MM.1S (cell line): ENCODE results near the gene MANEAL.

Source experiments
- DNase-seq: peaks from one replicate; pipeline ENCODE4 v3.0.0-alpha.2; 2015
- H2AFZ ChIP-seq: fragments of 300-600 bp; sonication (generic); 2 replicates; pipeline ENCODE4 v1.6.0; 2016; ENCODE audit warnings: antibody characterized with exemption, low read length
- H3F3A ChIP-seq: fragments of 300-600 bp; sonication (generic); 2 replicates; pipeline ENCODE4 v1.6.1; 2016; ENCODE audit warnings: mild to moderate bottlenecking, antibody characterized with exemption, low read length, moderate library complexity, mixed read lengths; ENCODE audit not compliant: insufficient read depth
- H3K27ac ChIP-seq: fragments of 300-600 bp; sonication (generic); 2 replicates; pipeline ENCODE4 v1.5.1; 2016; ENCODE audit warnings: mild to moderate bottlenecking, low read length
- H3K27me3 ChIP-seq: fragments of 300-600 bp; sonication (generic); replicated peaks from 2 replicates; pipeline ENCODE4 v1.6.0; 2016; ENCODE audit warnings: low read length; ENCODE audit not compliant: insufficient read depth
- H3K36me3 ChIP-seq: fragments of 300-600 bp; sonication (generic); replicated peaks from 2 replicates; pipeline ENCODE4 v1.6.1; 2016; ENCODE audit warnings: mild to moderate bottlenecking, low read length, mixed read lengths; ENCODE audit not compliant: insufficient read depth
- H3K4me1 ChIP-seq: fragments of 300-600 bp; sonication (generic); 2 replicates; pipeline ENCODE4 v1.6.1; 2016; ENCODE audit warnings: low read length, mixed read lengths
- H3K4me2 ChIP-seq: fragments of 300-600 bp; sonication (generic); 2 replicates; pipeline ENCODE4 v1.6.0; 2016; ENCODE audit warnings: low read depth, low read length
- H3K4me3 ChIP-seq: fragments of 300-600 bp; sonication (generic); 2 replicates; pipeline ENCODE4 v1.5.1; 2016; ENCODE audit warnings: low read length, mixed read lengths
- H3K79me2 ChIP-seq: fragments of 300-600 bp; sonication (generic); 2 replicates; pipeline ENCODE4 v1.6.1; 2016; ENCODE audit warnings: mixed run types, low read length, mixed read lengths
- H3K9ac ChIP-seq: fragments of 300-600 bp; sonication (generic); 2 replicates; pipeline ENCODE4 v1.6.1; 2016; ENCODE audit warnings: low read length, mixed read lengths
- H3K9me2 ChIP-seq: fragments of 300-600 bp; sonication (generic); replicated peaks from 2 replicates; pipeline ENCODE4 v1.6.1; 2016; ENCODE audit warnings: mild to moderate bottlenecking, low read length, mixed read lengths; ENCODE audit not compliant: insufficient read depth
- H3K9me3 ChIP-seq: fragments of 300-600 bp; sonication (generic); replicated peaks from 2 replicates; pipeline ENCODE4 v1.6.1; 2016; ENCODE audit warnings: mild to moderate bottlenecking, low read length, mixed read lengths; ENCODE audit not compliant: insufficient read depth
- H4K20me1 ChIP-seq: fragments of 300-600 bp; sonication (generic); 2 replicates; pipeline ENCODE4 v1.6.1; 2016; ENCODE audit warnings: mild to moderate bottlenecking, low read length, moderate library complexity, mixed read lengths; ENCODE audit not compliant: insufficient read depth
- EZH2 ChIP-seq: fragments of 300-600 bp; sonication (generic); optimal IDR thresholded peaks from 2 replicates; pipeline ENCODE3; 2017; ENCODE audit warnings: low read depth, mild to moderate bottlenecking, antibody characterized with exemption, low read length, mixed read lengths
- EZH2phosphoT487 ChIP-seq: fragments of 300-600 bp; sonication (generic); IDR thresholded peaks from 2 replicates; pipeline ENCODE4 v1.6.1; 2018; ENCODE audit warnings: antibody characterized with exemption, low read length
- TF ChIP-seq, protein P1 (sequence below): fragments of 300-600 bp; sonication (generic); IDR thresholded peaks from 2 replicates; pipeline ENCODE4 v1.5.1; 2016; ENCODE audit warnings: antibody characterized with exemption, low read length, mixed read lengths

MANEAL gene, protein sequence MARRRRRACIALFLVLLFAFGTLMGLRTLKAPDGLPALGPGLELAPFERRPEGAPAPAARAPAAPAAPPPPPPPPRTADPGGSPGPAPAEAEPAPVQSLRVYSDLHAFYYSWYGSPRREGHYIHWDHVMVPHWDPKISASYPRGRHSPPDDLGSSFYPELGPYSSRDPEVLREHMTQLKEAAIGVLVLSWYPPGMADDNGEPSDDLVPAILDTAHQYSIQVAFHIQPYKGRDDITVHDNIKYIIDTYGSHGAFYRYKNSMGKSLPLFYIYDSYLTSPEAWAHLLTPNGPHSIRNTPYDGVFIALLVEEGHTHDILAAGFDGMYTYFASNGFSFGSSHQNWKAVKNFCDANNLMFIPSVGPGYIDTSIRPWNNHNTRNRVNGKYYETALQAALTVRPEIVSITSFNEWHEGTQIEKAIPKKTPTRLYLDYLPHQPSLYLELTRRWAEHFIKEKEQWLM

GRCh38 chr1:37793773-37794371, at the start of gene MANEAL:
TSS of gene MANEAL (plus strand) at chr1:37793847. CDS start at chr1:37794183, 336 bp downstream.
- TF ChIP-seq EZH2, result no peak
- TF ChIP-seq, protein P1, sequence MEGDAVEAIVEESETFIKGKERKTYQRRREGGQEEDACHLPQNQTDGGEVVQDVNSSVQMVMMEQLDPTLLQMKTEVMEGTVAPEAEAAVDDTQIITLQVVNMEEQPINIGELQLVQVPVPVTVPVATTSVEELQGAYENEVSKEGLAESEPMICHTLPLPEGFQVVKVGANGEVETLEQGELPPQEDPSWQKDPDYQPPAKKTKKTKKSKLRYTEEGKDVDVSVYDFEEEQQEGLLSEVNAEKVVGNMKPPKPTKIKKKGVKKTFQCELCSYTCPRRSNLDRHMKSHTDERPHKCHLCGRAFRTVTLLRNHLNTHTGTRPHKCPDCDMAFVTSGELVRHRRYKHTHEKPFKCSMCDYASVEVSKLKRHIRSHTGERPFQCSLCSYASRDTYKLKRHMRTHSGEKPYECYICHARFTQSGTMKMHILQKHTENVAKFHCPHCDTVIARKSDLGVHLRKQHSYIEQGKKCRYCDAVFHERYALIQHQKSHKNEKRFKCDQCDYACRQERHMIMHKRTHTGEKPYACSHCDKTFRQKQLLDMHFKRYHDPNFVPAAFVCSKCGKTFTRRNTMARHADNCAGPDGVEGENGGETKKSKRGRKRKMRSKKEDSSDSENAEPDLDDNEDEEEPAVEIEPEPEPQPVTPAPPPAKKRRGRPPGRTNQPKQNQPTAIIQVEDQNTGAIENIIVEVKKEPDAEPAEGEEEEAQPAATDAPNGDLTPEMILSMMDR, result no peak
- no peak for TF ChIP-seq EZH2phosphoT487
- peak within 1 kb of the TSS; percentile 75 for H3K9ac ChIP-seq

DNA sequence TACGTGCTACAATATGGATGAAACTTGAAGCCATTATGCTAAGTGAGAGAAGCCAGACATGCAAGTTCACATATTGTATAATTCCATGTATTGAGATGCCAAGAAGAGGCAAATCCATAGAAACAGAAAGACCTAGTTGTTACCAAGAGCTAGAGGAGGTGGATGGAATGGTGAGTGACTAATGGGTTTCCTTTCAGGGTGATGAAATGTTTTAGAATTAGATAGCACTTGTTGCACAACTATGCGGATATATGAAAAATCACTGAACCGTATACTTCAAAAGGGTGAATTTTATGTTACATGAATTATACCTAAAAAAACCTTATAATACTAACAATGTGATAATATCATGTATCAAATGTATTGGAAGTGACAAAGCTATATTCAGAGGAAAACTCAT, 46.8 kb upstream of the MANEAL start:
- Histone ChIP-seq H3K79me2 (no peaks in the 10 kb centered on the region), H3K27ac (no peak overlapping the region), H3K36me3 (no peaks in the 10 kb centered on the region), H3K4me1 (no peaks in the 10 kb centered on the region), H3K9me3 (no peaks in the 10 kb centered on the region), H3K9ac (no peak overlapping the region), H3K27me3 (no peaks in the 10 kb centered on the region), H3K4me3 (no peak overlapping the region), H3K9me2 (no peaks in the 10 kb centered on the region), H2AFZ (no peak overlapping the region), H3F3A (no peaks in the 10 kb centered on the region), H4K20me1 (no peaks in the 10 kb centered on the region), H3K4me2 (no peak overlapping the region)
- no peak for DNase-seq
- TF ChIP-seq, protein P1, result no peak
- no peak for TF ChIP-seq EZH2phosphoT487
- TF ChIP-seq EZH2, result no peak

More at GRCh38 chr1:37793773-37794371, at the start of gene MANEAL:
- H4K20me1 ChIP-seq, result no peaks in the 10 kb centered on the region
- H2AFZ ChIP-seq, result peak within 1 kb of the TSS; percentile 85
- H3K4me2 ChIP-seq, result peak within 1 kb of the TSS; percentile 81
- peaks cover 17% of the 10 kb centered on the region for H3F3A ChIP-seq
- peak; percentile 68 for DNase-seq
- peak within 1 kb of the TSS; percentile 65; the same call in 1 of the 2 replicates for H3K27ac ChIP-seq
- peaks cover 21% of the 10 kb centered on the region for H3K4me1 ChIP-seq
- H3K9me2 ChIP-seq, result no peaks in the 10 kb centered on the region
- H3K36me3 ChIP-seq, result no peaks in the 10 kb centered on the region
- H3K9me3 ChIP-seq, result no peaks in the 10 kb centered on the region
- H3K79me2 ChIP-seq, result peaks cover 27% of the 10 kb centered on the region
- H3K4me3 ChIP-seq, result peak within 1 kb of the TSS; percentile 82
- no peaks in the 10 kb centered on the region for H3K27me3 ChIP-seq

DNA sequence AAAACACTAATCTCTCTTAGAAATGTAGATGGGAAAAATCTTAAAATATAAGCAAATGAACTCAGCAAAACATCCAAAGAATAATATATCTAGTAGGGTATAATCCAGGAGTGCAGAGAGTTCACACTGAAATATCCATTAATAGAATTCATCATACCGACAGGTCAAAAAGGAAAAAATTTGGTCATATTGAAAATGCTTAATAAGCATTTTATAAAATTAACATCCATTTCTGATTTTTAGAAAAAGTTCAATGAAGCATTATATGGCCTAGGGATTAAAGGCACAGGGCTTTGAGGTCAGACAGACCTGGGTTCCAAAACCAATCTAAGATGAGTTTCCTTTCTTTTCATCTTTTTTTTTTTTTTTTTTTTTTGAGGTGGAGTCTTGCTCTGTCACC, 45.1 kb upstream of the MANEAL start:
- no peak overlapping the region for H3K4me2 ChIP-seq
- no peaks in the 10 kb centered on the region for H3K36me3 ChIP-seq
- H2AFZ ChIP-seq, result no peak overlapping the region
- no peaks in the 10 kb centered on the region for H3K79me2 ChIP-seq
- no peak overlapping the region for H3K4me3 ChIP-seq
- no peaks in the 10 kb centered on the region for H3F3A ChIP-seq
- TF ChIP-seq EZH2phosphoT487, result no peak
- TF ChIP-seq, protein P1, result no peak
- TF ChIP-seq EZH2, result no peak
- no peaks in the 10 kb centered on the region for H4K20me1 ChIP-seq
- no peak overlapping the region for H3K27ac ChIP-seq
- H3K27me3 ChIP-seq, result peaks cover 4% of the 10 kb centered on the region
- H3K4me1 ChIP-seq, result peaks cover 4% of the 10 kb centered on the region; the same call in 1 of the 2 replicates
- no peak overlapping the region for H3K9ac ChIP-seq
- H3K9me2 ChIP-seq, result no peaks in the 10 kb centered on the region
- DNase-seq, result no peak
- H3K9me3 ChIP-seq, result no peaks in the 10 kb centered on the region
